Measurements from ENCODE around the gene GPS2.

Gene GPS2

GRCh38 chr17:7315570-7316235 lies 543 bp upstream of the GPS2 start:
- DNase-seq, result no peak

GRCh38 chr17:7313890-7314718 lies 1.1 kb downstream of the GPS2 start:
- DNase-seq, result peak; percentile 28

- peak; percentile 32 for DNase-seq
Observed at GRCh38 chr17:7313088-7313889, 1.9 kb downstream of the GPS2 start.

- DNase-seq, result no peak
Observed at GRCh38 chr17:7312432-7313087, 2.6 kb downstream of the GPS2 start.

GRCh38 chr17:7311110-7311705 lies 4.0 kb downstream of the GPS2 start:
- DNase-seq, result no peak

GRCh38 chr17:7309628-7310027 lies 5.5 kb downstream of the GPS2 start:
- no peak for DNase-seq

GRCh38 chr17:7308625-7309433 lies 6.3 kb downstream of the GPS2 start:
- DNase-seq, result peak; percentile 77

GRCh38 chr17:7307686-7308624 lies 7.2 kb downstream of the GPS2 start:
- peak; percentile 46 for DNase-seq

- DNase-seq, result peak; percentile 98
Observed at GRCh38 chr17:7306911-7307685, 8.1 kb downstream of the GPS2 start, which contains the start of gene EIF5A. TSS of gene EIF5A (plus strand) at chr17:7307628. CDS start at chr17:7309636, 2,008 bp downstream.

- DNase-seq, result no peak
Observed at GRCh38 chr17:7304179-7304578, 11.0 kb downstream of the GPS2 start.

- DNase-seq, result peak; percentile 85
Observed at GRCh38 chr17:7296189-7296861, 18.8 kb downstream of the GPS2 start.

- DNase-seq, result no peak
Observed at GRCh38 chr17:7295230-7296180, 19.7 kb downstream of the GPS2 start.

- peak; percentile 90 for DNase-seq
Observed at GRCh38 chr17:7294614-7295153, 20.5 kb downstream of the GPS2 start, which contains the start of gene YBX2. TSS of gene YBX2 (minus strand) at chr17:7294639. CDS start at chr17:7294500, 139 bp downstream.

- peak; percentile 31 for DNase-seq
Observed at GRCh38 chr17:7293816-7294613, 21.1 kb downstream of the GPS2 start.

- no peak for DNase-seq
Observed at GRCh38 chr17:7293159-7293558, 22.0 kb downstream of the GPS2 start.

- no peak for DNase-seq
Observed at GRCh38 chr17:7292729-7293128, 22.4 kb downstream of the GPS2 start.
